ENCODE results near the gene RHBDL3.

- TF ChIP-seq POLR2AphosphoS5 (IDR thresholded peaks at IDR 0.05; ENCODE audit: insufficient read depth, low read depth, low read length): no peak
- no peak for TF ChIP-seq EZH2 (IDR thresholded peaks at IDR 0.05; ENCODE audit: borderline replicate concordance, low read depth, low read length, severe bottlenecking)
- TF ChIP-seq, protein P1, sequence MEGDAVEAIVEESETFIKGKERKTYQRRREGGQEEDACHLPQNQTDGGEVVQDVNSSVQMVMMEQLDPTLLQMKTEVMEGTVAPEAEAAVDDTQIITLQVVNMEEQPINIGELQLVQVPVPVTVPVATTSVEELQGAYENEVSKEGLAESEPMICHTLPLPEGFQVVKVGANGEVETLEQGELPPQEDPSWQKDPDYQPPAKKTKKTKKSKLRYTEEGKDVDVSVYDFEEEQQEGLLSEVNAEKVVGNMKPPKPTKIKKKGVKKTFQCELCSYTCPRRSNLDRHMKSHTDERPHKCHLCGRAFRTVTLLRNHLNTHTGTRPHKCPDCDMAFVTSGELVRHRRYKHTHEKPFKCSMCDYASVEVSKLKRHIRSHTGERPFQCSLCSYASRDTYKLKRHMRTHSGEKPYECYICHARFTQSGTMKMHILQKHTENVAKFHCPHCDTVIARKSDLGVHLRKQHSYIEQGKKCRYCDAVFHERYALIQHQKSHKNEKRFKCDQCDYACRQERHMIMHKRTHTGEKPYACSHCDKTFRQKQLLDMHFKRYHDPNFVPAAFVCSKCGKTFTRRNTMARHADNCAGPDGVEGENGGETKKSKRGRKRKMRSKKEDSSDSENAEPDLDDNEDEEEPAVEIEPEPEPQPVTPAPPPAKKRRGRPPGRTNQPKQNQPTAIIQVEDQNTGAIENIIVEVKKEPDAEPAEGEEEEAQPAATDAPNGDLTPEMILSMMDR (IDR thresholded peaks at IDR 0.05; ENCODE audit: extremely low read depth in 1 of 2, insufficient read depth in 1 of 2, low read depth in 1 of 2, low read length in 2 of 2): no peak
- no peak for TF ChIP-seq MAX (IDR thresholded peaks at IDR 0.05; ENCODE audit: insufficient read depth, insufficient read length)
- no peak for TF ChIP-seq POLR2A (IDR thresholded peaks at IDR 0.05; ENCODE audit: low read depth, low read length)
- no peak for TF ChIP-seq GATA2 (IDR thresholded peaks at IDR 0.05; ENCODE audit: insufficient read depth, insufficient read length, low read depth, low read length)
- TF ChIP-seq FOS (IDR thresholded peaks at IDR 0.05; ENCODE audit: borderline replicate concordance, insufficient read depth, low read length): no peak
- TF ChIP-seq MYC (IDR thresholded peaks at IDR 0.05; ENCODE audit: low read depth, low read length): no peak
- no peak for TF ChIP-seq JUN (IDR thresholded peaks at IDR 0.05; ENCODE audit: borderline replicate concordance, insufficient read depth, insufficient read length, low read depth)
Measured at GRCh38 chr17:32258383-32259140, 7.1 kb upstream of the RHBDL3 start.

Measured in endothelial cell of umbilical vein (primary cell).